ENCODE data around the gene ATP1A3.

DNA sequence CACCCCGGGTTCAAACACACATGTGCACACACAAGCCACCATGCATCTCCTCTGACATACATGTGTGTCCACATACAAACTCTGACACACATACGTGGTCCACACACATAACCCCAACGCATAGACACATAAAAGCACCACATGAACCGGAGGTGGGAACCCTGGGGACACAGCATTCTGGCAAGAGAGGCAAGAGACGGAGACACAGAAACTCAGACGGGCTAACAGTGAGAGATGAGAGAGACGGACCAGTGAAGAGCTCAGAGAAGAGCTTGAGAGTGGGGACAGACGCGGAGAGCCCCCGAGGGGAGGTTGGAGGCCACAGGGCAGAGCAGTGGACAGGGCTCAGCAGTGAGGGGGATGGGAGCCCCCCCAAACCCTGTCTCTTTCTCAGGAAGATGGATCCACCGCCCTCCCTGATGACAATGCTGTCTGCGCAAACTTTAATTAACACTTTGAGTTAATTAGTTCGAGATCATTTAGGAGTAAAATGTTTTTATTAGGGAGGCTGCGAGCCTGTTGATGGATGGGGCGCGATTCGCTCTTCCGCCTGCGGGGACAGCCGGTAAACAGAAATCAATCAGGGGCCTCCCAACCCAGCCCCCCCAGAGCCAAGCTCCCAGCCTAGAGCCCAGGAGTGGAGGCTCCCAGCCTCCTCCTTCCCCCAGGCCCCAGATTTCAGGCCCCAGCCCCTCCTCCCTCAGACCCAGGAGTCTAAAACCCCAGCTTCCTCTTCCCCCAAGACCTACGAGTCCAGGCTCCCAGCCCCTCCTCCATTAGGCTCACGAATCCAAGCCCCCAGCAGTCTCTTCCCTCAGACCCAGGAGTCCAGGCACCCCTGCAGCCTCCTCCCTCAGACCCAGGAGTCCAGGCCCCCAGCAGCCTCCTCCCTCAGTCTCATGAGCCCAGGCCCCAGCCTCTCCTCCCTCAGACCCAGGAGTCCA is 56.2 kb downstream of the ATP1A3 start:
- TF ChIP-seq, protein P1, sequence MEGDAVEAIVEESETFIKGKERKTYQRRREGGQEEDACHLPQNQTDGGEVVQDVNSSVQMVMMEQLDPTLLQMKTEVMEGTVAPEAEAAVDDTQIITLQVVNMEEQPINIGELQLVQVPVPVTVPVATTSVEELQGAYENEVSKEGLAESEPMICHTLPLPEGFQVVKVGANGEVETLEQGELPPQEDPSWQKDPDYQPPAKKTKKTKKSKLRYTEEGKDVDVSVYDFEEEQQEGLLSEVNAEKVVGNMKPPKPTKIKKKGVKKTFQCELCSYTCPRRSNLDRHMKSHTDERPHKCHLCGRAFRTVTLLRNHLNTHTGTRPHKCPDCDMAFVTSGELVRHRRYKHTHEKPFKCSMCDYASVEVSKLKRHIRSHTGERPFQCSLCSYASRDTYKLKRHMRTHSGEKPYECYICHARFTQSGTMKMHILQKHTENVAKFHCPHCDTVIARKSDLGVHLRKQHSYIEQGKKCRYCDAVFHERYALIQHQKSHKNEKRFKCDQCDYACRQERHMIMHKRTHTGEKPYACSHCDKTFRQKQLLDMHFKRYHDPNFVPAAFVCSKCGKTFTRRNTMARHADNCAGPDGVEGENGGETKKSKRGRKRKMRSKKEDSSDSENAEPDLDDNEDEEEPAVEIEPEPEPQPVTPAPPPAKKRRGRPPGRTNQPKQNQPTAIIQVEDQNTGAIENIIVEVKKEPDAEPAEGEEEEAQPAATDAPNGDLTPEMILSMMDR (IDR thresholded peaks at IDR 0.05), result no peak
- TF ChIP-seq POLR2A (IDR thresholded peaks at IDR 0.05), result no peak

Data from adrenal gland (tissue), 5 donors.